Measurements from ENCODE around the gene PROC.
A peak's percentile ranks its signal among the peaks of the same experiment; 100 is the strongest.
"Not testable (repeated sequence)": the region's sequence is repeated elsewhere in the genome, so short reads cannot be mapped to it uniquely, and the experiment has no call there.

PROC gene

GRCh38 chr2:127397568-127398238 lies 20.5 kb upstream of the PROC start:
- DNase-seq = no peak

- no peak for DNase-seq
These were observed 20.0 kb upstream of the PROC start for GRCh38 chr2:127398239-127398590.

GRCh38 chr2:127400533-127400896 lies 17.7 kb upstream of the PROC start:
- DNase-seq = no peak

- no peak for DNase-seq
These were observed 17.1 kb upstream of the PROC start for GRCh38 chr2:127400897-127401756.

GRCh38 chr2:127401757-127402695 lies 16.2 kb upstream of the PROC start:
- DNase-seq = no peak

- no peak for DNase-seq
These were observed 14.8 kb upstream of the PROC start for GRCh38 chr2:127403460-127403859.

- no peak for DNase-seq
These were observed 13.6 kb upstream of the PROC start for GRCh38 chr2:127404466-127405254.

GRCh38 chr2:127405255-127405610 lies 13.0 kb upstream of the PROC start:
- DNase-seq = no peak

GRCh38 chr2:127406454-127406853 lies 11.8 kb upstream of the PROC start:
- no peak for DNase-seq

GRCh38 chr2:127407091-127407490 lies 11.1 kb upstream of the PROC start:
- DNase-seq = no peak

- DNase-seq = no peak
These were observed 10.6 kb upstream of the PROC start for GRCh38 chr2:127407661-127408003.

- peak; percentile 89 for DNase-seq
These were observed 10.0 kb upstream of the PROC start for GRCh38 chr2:127408004-127408806.

GRCh38 chr2:127408807-127409099 lies 9.5 kb upstream of the PROC start:
- no peak for DNase-seq

GRCh38 chr2:127409716-127410115 lies 8.5 kb upstream of the PROC start:
- not testable (repeated sequence) for DNase-seq

GRCh38 chr2:127410871-127411652 lies 7.2 kb upstream of the PROC start:
- no peak for DNase-seq

GRCh38 chr2:127411653-127412369 lies 6.4 kb upstream of the PROC start:
- DNase-seq = no peak

GRCh38 chr2:127413200-127413599 lies 5.0 kb upstream of the PROC start:
- DNase-seq = no peak

- no peak for DNase-seq
These were observed 4.2 kb upstream of the PROC start for GRCh38 chr2:127413782-127414637.
